K562 (cell line): ENCODE measurements around the gene AJAP1. TPM values are rescaled to one million over a fixed set of nuclear protein-coding genes. Genes with fewer than 3 reads are reported as not detected.

Source experiments
- ATAC-seq: fragments of 200-7000 bp; cut with Tn5 transposase; 3 replicates; pipeline ENCODE4 v1.9.1; 2020; ENCODE audit warnings: moderate library complexity
- BruUV-seq: library from RNA; stranded (reverse); fragments of 400-500 nt; replicated peaks from 2 replicates; lab custom pipeline; 2021; lab: Mats Ljungman, UMichigan
- CTCF ChIA-PET: fragments of 300-600 bp; formaldehyde crosslinking; extraction: SDS; loops from one replicate; lab custom pipeline; 2021; ENCODE audit warnings: low intra/inter-chr PET ratio; lab: Yijun Ruan, JAX
- POLR2A ChIA-PET: fragments of 300-600, 350-650 bp; sonication (Branson Sonifier 250); formaldehyde crosslinking; extraction: SDS; loops from one replicate; lab custom pipeline; 2021; ENCODE audit warnings: antibody characterized with exemption, inconsistent platforms; lab: Yijun Ruan, JAX
- DNase-seq, 4 experiments: peaks; one replicate each; pipeline versions ENCODE4 v3.0.0 to v3.0.0-alpha.2; 2011 to 2018; ENCODE audit warnings: low spot score in 3 of 4, mixed read lengths in 3 of 4; ENCODE audit errors: extremely low read depth in 1 of 4
- FAIRE-seq: peaks from 2 replicates; lab custom pipeline; 2011; peaks lifted over from hg19 to GRCh38; lab: Jason Lieb, UNC
- H2AFZ ChIP-seq: 2 replicates; pipeline ENCODE4 v1.6.0; 2011; ENCODE audit warnings: low read depth, low read length, control low read depth, inconsistent platforms
- H3K27ac ChIP-seq: fragments of 200-600 bp; 3 replicates; pipeline ENCODE4 v1.8.0; 2011; ENCODE audit warnings: low read depth, mild to moderate bottlenecking, control low read depth, inconsistent platforms, low read length, moderate library complexity, mixed read lengths; ENCODE audit errors: extremely low read depth
- H3K27me3 ChIP-seq, 2 experiments: fragments of 300-600 bp in 1 of 2; 2 replicates in 1 of 2; 3 replicates in 1 of 2; pipeline versions ENCODE4 v1.6.0 to v1.8.0; 2011; ENCODE audit warnings: inconsistent platforms in 2 of 2, low read length in 2 of 2, mild to moderate bottlenecking in 1 of 2, mixed read lengths in 1 of 2, moderate library complexity in 1 of 2; ENCODE audit not compliant: control insufficient read depth in 2 of 2, insufficient read depth in 2 of 2
- H3K36me3 ChIP-seq: fragments of 300-600 bp; 3 replicates; pipeline ENCODE4 v1.8.0; 2011; ENCODE audit warnings: mild to moderate bottlenecking, low read length, inconsistent platforms; ENCODE audit not compliant: control insufficient read depth, insufficient read depth
- H3K4me1 ChIP-seq, 2 experiments: fragments of 200-600 bp in 1 of 2; replicated peaks in 1 of 2; 2 replicates in 1 of 2; 3 replicates in 1 of 2; pipeline versions ENCODE4 v1.5.1 to v1.8.0; 2011; ENCODE audit warnings: inconsistent platforms in 2 of 2, low read length in 2 of 2, mild to moderate bottlenecking in 1 of 2, mixed read lengths in 1 of 2, moderate library complexity in 1 of 2; ENCODE audit not compliant: control insufficient read depth in 2 of 2, insufficient read depth in 2 of 2
- H3K4me2 ChIP-seq: 2 replicates; pipeline ENCODE4 v1.6.1; 2011; ENCODE audit warnings: low read length, control low read depth, inconsistent platforms, mixed read lengths; ENCODE audit not compliant: insufficient read depth
- H3K4me3 ChIP-seq: fragments of 200-600 bp; sonication (generic), shearing (Covaris generic); 2 replicates; pipeline ENCODE4 v1.5.1; 2016; ENCODE audit warnings: control low read depth, inconsistent platforms
- H3K79me2 ChIP-seq: fragments of 200-600 bp; 3 replicates; pipeline ENCODE4 v1.8.0; 2011; ENCODE audit warnings: low read length, inconsistent platforms; ENCODE audit not compliant: control insufficient read depth, insufficient read depth
- H3K9ac ChIP-seq, 2 experiments: 2 replicates each; pipeline versions ENCODE4 v1.6.0 to v1.6.1; 2011; ENCODE audit warnings: low read depth in 2 of 2, low read length in 2 of 2, control low read depth in 1 of 2, inconsistent platforms in 1 of 2, mild to moderate bottlenecking in 1 of 2, mixed read lengths in 1 of 2; ENCODE audit not compliant: insufficient read depth in 1 of 2
- H3K9me1 ChIP-seq: one replicate; pipeline ENCODE4 v1.6.0; 2011; ENCODE audit warnings: inconsistent platforms, mild to moderate bottlenecking, low read length, moderate library complexity; ENCODE audit not compliant: control insufficient read depth, insufficient read depth
- H3K9me3 ChIP-seq: replicated peaks from 2 replicates; pipeline ENCODE4 v1.5.1; 2011; ENCODE audit warnings: low read depth, low read length, inconsistent platforms; ENCODE audit not compliant: control insufficient read depth, insufficient read depth
- H4K20me1 ChIP-seq: replicated peaks from 2 replicates; pipeline ENCODE4 v1.6.1; 2011; ENCODE audit warnings: low read length, inconsistent platforms, mixed read lengths; ENCODE audit not compliant: control insufficient read depth, insufficient read depth
- ATF7 ChIP-seq: fragments of 450-650 bp; IDR thresholded peaks from 2 replicates; pipeline ENCODE4 v1.7.1; 2014; ENCODE audit warnings: mild to moderate bottlenecking, moderate library complexity
- CBFA2T3 ChIP-seq: fragments of 450-650 bp; IDR thresholded peaks from 2 replicates; pipeline ENCODE4 v1.6.1; 2017
- CREM ChIP-seq: IDR thresholded peaks from 2 replicates; pipeline ENCODE4 v1.6.1; 2014; ENCODE audit warnings: antibody characterized with exemption, low read depth
- HNRNPUL1 ChIP-seq: fragments of 200-400 bp; formaldehyde crosslinking; IDR thresholded peaks from 2 replicates; pipeline ENCODE4 v1.6.1; 2017; ENCODE audit warnings: low read length
- JUN ChIP-seq, 2 experiments: sonication (generic) in 1 of 2; formaldehyde crosslinking in 1 of 2; IDR thresholded peaks; 2 replicates each; pipeline versions ENCODE4 v1.6.1 to v1.8.0; 2012 to 2022; ENCODE audit warnings: borderline replicate concordance in 2 of 2, mild to moderate bottlenecking in 2 of 2, improper control_type of control experiment in 1 of 2, low read depth in 1 of 2, low read length in 1 of 2, missing genetic modification reagents in 1 of 2
- MTF1 ChIP-seq: fragments of 250-450 bp; sonication (Bioruptor Pico); IDR thresholded peaks from 2 replicates; pipeline ENCODE4 v1.9.0; 2021; ENCODE audit warnings: moderate library complexity, mild to moderate bottlenecking, inconsistent platforms, borderline replicate concordance
- NONO ChIP-seq, 2 experiments: fragments of 200-400 bp in 1 of 2; fragments of 450-650 bp in 1 of 2; formaldehyde crosslinking in 1 of 2; IDR thresholded peaks; 2 replicates each; pipeline ENCODE4 v1.6.1; 2017; ENCODE audit warnings: low read depth in 2 of 2, mild to moderate bottlenecking in 2 of 2, moderate library complexity in 2 of 2, low read length in 1 of 2
- TCF3 ChIP-seq: sonication (generic); formaldehyde crosslinking; IDR thresholded peaks from 2 replicates; pipeline ENCODE4 v1.4.0; 2020; ENCODE audit warnings: mild to moderate bottlenecking, missing genetic modification reagents
- ZNF212 ChIP-seq: fragments of 450-650 bp; formaldehyde crosslinking; IDR thresholded peaks from 2 replicates; pipeline ENCODE4 v1.4.0; 2020; ENCODE audit warnings: mild to moderate bottlenecking
- ZNF224 ChIP-seq: sonication (generic); formaldehyde crosslinking; IDR thresholded peaks from 2 replicates; pipeline ENCODE4 v1.8.0; 2022; ENCODE audit warnings: mild to moderate bottlenecking, missing genetic modification reagents
- ZNF239 ChIP-seq: fragments of 250-450 bp; sonication (Bioruptor Pico); IDR thresholded peaks from 2 replicates; pipeline ENCODE4 v1.4.0; 2020; ENCODE audit warnings: mild to moderate bottlenecking
- ZNF444 ChIP-seq: fragments of 250-450 bp; sonication (Bioruptor Pico); IDR thresholded peaks from 2 replicates; pipeline ENCODE4 v1.4.0; 2020; ENCODE audit warnings: mild to moderate bottlenecking, moderate library complexity
- ZNF668 ChIP-seq: fragments of 250-450 bp; sonication (Bioruptor Pico); IDR thresholded peaks from 2 replicates; pipeline ENCODE4 v1.8.0; 2022; ENCODE audit warnings: mild to moderate bottlenecking, inconsistent platforms
- ZNF766 ChIP-seq: fragments of 200-800 bp; sonication (Bioruptor generic); conservative IDR thresholded peaks from 2 replicates; pipeline ENCODE4 v1.6.1; 2016; ENCODE audit warnings: missing genetic modification characterization, missing compliant biosample characterization
- ZNF77 ChIP-seq: fragments of 250-450 bp; sonication (Bioruptor Pico); IDR thresholded peaks from 2 replicates; pipeline ENCODE4 v1.5.0; 2020
- WGBS: fragments of 100-300 bp; shearing (Covaris generic); methylation state at CpG from one replicate; pipeline ENCODE4 v1.1.6; 2016; ENCODE audit warnings: low coverage, mixed read lengths; ENCODE audit not compliant: insufficient coverage; ENCODE audit errors: missing lambda C conversion rate; 5-methylcytosine and 5-hydroxymethylcytosine counted together
- in situ Hi-C: fragments of 300-500 bp; cut with MboI; formaldehyde crosslinking; loops from 4 replicates; pipeline ENCODE4 v1.15.0; 2018; ENCODE audit warnings: inconsistent platforms, mixed read lengths
- intact Hi-C: fragments of 100-400 bp; cut with micrococcal nuclease; formaldehyde crosslinking; loops from 2 replicates; pipeline ENCODE4 v1.14.2; 2022
- polyA plus RNA-seq, 8 experiments: library from polyadenylated mRNA; depleted of rRNA in 4 of 8; stranded (reverse) in 5 of 8; unstranded in 3 of 8; fragments of >200 nt; fragmentation: Nextera tagmentation in 2 of 8; fragmentation: Illumina TruSeq in 1 of 8; extraction: Ambion mirVana in 2 of 8; extraction: Trizol in 1 of 8; gene quantifications; 2 replicates each; pipeline versions ENCODE4 v1.2.1 to v1.2.3, GENCODE V29; 2011 to 2014; ENCODE audit warnings: inconsistent platforms in 1 of 8, missing spikeins in 1 of 8
- total RNA-seq, 7 experiments: library from RNA; depleted of rRNA in 6 of 7; stranded (reverse); fragments of >200 nt in 6 of 7; fragmentation: Illumina TruSeq in 2 of 7; extraction: Trizol in 2 of 7; gene quantifications; 2 replicates each; pipeline versions ENCODE4 v1.2.1 to v1.2.3, GENCODE V29; 2011 to 2021; ENCODE audit warnings: low replicate concordance in 1 of 7
- TF ChIP-seq, protein P1 (sequence below), 2 experiments: fragments of 250-450 bp in 1 of 2; fragments of 450-650 bp in 1 of 2; sonication (Bioruptor Pico) in 1 of 2; IDR thresholded peaks; 2 replicates each; pipeline versions ENCODE4 v1.6.1 to v1.8.0; 2016 to 2021; ENCODE audit warnings: mild to moderate bottlenecking in 2 of 2, moderate library complexity in 2 of 2, missing compliant biosample characterization in 1 of 2, missing genetic modification characterization in 1 of 2
- TF ChIP-seq, protein P2 (sequence below): fragments of 250-450 bp; sonication (Bioruptor Pico); IDR thresholded peaks from 2 replicates; pipeline ENCODE4 v1.5.0; 2021; ENCODE audit warnings: mild to moderate bottlenecking, moderate library complexity

The AJAP1 gene
- total and polyA plus RNA-seq, 9 of the 15 experiments (the other 6 are each of a cell fraction or from before 2014, with no cell fraction given): not detected

DNA sequence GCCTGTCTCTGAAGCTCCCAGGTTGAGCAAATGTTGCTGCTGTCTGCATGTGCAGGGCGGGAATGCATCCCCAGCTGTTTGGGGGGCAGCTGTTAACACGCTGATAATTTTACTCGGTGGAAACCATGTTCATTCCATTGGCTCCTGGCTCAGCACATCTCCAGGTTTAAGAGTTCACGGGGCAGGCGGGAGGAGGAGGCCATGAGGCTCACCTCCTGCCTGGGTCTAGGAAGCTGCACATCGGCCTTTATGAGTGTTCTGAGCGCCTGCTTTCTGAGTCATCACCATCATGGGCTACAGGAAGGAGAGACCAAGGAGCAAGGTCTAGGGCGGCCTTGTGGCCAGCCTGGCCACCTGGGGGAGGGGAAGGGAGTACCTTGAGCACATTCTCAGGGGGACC lies 29.7 kb downstream of the AJAP1 start:
- FAIRE-seq (no peak), ATAC-seq (no peak), DNase-seq (no peak)
- Histone ChIP-seq H3K9ac (no peak overlapping the region), H4K20me1 (no peaks in the 10 kb centered on the region; the same call in none of the 2 replicates), H2AFZ (no peak overlapping the region), H3K36me3 (no peaks in the 10 kb centered on the region), H3K9me1 (no peaks in the 10 kb centered on the region), H3K9me3 (no peaks in the 10 kb centered on the region), H3K4me3 (no peak overlapping the region), H3K27ac (no peak overlapping the region), H3K4me1 (no peaks in the 10 kb centered on the region), H3K79me2 (no peaks in the 10 kb centered on the region), H3K4me2 (no peak overlapping the region), H3K27me3 (peaks cover 0 to 16% of the 10 kb centered on the region in 2 experiments; a peak in 1 of 5 replicates)
- ChIA-PET POLR2A (interaction anchor here (0.6 to 1.5 kb wide), 2 partner anchors 8 to 15 kb away, joined by 3 to 4 read pairs; no protein-coding TSS in a partner anchor), CTCF (no interaction called here)
- intact Hi-C loops: no loop called here
- no TSS peak for BruUV-seq
- TF ChIP-seq ZNF212 (CRISPR knock-in tag) (no peak), CBFA2T3 (no peak), HNRNPUL1 (no peak), ZNF239 (CRISPR knock-in tag) (no peak), NONO (IDR thresholded peaks at IDR 0.05; ENCODE audit: low read depth in 2 of 2, low read length in 1 of 2) (no peak), ZNF444 (CRISPR knock-in tag) (no peak), JUN (IDR thresholded peaks at IDR 0.05; ENCODE audit: borderline replicate concordance, low read depth, low read length) (no peak), JUN (CRISPR knock-in tag; IDR thresholded peaks at IDR 0.05; ENCODE audit: borderline replicate concordance) (no peak), TCF3 (CRISPR knock-in tag) (no peak), ZNF766 (CRISPR knock-in tag) (no peak), ZNF668 (CRISPR knock-in tag) (no peak), CREM (no peak), MTF1 (CRISPR knock-in tag) (no peak), ATF7 (no peak), ZNF224 (CRISPR knock-in tag) (no peak), ZNF77 (CRISPR knock-in tag) (no peak)
- TF ChIP-seq, protein P1, sequence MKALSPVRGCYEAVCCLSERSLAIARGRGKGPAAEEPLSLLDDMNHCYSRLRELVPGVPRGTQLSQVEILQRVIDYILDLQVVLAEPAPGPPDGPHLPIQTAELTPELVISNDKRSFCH (CRISPR knock-in tag; IDR thresholded peaks at IDR 0.05): no peak
- TF ChIP-seq, protein P1 (tag; IDR thresholded peaks at IDR 0.05): no peak
- TF ChIP-seq, protein P2, sequence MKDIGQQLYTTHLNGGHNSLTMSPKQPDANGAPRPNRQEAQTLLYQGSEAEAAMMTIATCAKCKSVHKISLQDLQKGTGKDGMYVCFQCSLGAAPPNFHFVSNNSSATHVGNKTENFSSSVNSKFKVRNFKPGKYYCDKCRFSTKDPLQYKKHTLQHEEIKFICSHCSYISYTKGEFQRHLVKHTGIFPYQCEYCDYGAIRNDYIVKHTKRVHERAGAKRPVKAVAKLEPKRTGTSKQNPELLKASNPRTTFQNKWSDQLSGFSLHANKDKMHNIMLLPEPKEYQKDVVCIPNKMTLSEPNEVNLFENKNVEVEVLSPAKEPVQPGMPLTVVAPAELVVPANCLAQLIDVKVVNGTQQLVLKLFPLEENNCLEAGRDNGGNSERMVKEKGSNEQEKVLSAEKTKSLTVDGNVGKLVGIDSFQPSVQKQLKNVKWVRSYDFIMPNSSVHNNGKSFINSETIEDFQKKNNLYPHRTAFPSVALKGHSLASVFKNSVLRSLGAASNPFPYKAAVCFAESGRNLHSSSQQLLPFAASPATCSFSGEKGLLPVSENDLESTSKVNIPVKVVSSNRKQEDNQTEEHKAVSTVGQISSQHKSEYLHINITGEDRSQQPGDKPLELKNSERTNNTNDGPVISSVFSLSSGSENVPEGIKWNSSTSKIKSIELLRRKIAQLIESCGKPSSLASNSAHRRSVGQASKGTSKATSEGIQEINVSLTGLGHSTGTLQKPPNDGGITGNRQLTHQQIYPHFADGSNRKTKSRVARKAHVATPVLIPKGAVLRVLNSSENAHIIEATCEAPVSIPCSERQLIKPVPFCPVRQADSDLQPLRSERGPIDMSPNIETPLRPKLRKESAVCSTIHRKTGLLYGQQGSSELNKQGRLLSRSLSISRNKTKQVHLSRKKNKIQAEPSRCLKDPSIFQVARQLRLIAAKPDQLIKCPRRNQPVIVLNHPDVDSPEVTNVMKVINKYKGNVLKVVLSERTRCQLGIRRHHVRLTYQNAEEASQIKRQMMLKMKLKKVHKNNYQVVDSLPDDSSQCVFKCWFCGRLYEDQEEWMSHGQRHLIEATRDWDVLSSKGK (CRISPR knock-in tag): no peak
- WGBS: 0% methylated on average over 8 of the region's 8 CpGs
- in situ Hi-C loops: no loop called here
